ENCODE data around the gene RPLP1.

GRCh38 chr15:69436951-69437350 is 15.7 kb upstream of the RPLP1 start:
- TF ChIP-seq CTCF (IDR thresholded peaks at IDR 0.05) (no peak), POLR2A (IDR thresholded peaks at IDR 0.05) (no peak)
